ENCODE data around the gene KCND2. TPM values are rescaled to one million over a fixed set of nuclear protein-coding genes. Genes with fewer than 3 reads are reported as not detected.

The KCND2 gene
- total and polyA plus RNA-seq, 11 donors, result 0.04 to 0.41 (median 0.16) TPM; not detected in 4

GRCh38 chr7:120259386-120259785 is 13.6 kb upstream of the KCND2 start:
- ATAC-seq, result no peak
- no peaks in the 10 kb centered on the region for H3K36me3 ChIP-seq
- H3K27me3 ChIP-seq, result no peaks in the 10 kb centered on the region
- H3K4me1 ChIP-seq, result no peaks in the 10 kb centered on the region
- 64 to 79% (median 76%) methylated on average over 2 of the region's 2 CpGs for WGBS, 4 donors
- intact Hi-C loops (cut with DNase I), result no loop called here
- peaks cover 0 to 5% (median 0%) of the 10 kb centered on the region in 12 donors for H3K9me3 ChIP-seq
- H3K4me3 ChIP-seq, result no peak overlapping the region
- no peak for TF ChIP-seq POLR2A (IDR thresholded peaks at IDR 0.05)
- no peak for TF ChIP-seq CTCF (IDR thresholded peaks at IDR 0.05)
- H3K27ac ChIP-seq, result no peak overlapping the region
- DNase-seq, result no peak

- peaks cover 0 to 5% (median 0%) of the 10 kb centered on the region in 12 donors for H3K9me3 ChIP-seq
- H3K36me3 ChIP-seq, result no peaks in the 10 kb centered on the region
- intact Hi-C loops (cut with DNase I), result no loop called here
- TF ChIP-seq CTCF (IDR thresholded peaks at IDR 0.05) (no peak), POLR2A (IDR thresholded peaks at IDR 0.05) (no peak)
- no peaks in the 10 kb centered on the region for H3K27me3 ChIP-seq
- H3K4me3 ChIP-seq, result no peak overlapping the region
- 52 to 58% (median 55%) methylated on average over 1 of the region's 1 CpG for WGBS, 4 donors
- H3K27ac ChIP-seq, result no peak overlapping the region
- H3K4me1 ChIP-seq, result no peaks in the 10 kb centered on the region
- ATAC-seq (no peak), DNase-seq (no peak)
These were observed 12.9 kb upstream of the KCND2 start for GRCh38 chr7:120260111-120260510.

GRCh38 chr7:120272261-120272660 is 714 bp upstream of the KCND2 start:
- WGBS, 4 donors, result 1% methylated on average over 17 of the region's 17 CpGs
- Histone ChIP-seq H3K27me3 (peaks cover 0 to 25% (median 14%) of the 10 kb centered on the region in 9 donors), H3K36me3 (no peaks in the 10 kb centered on the region), H3K4me1 (peaks cover 0 to 16% (median 0%) of the 10 kb centered on the region in 12 donors), H3K9me3 (no peaks in the 10 kb centered on the region), H3K4me3 (peak overlapping the region in 10 of 12 donors; percentile 22 to 57 (median 44)), H3K27ac (no peak overlapping the region)
- intact Hi-C loops (cut with DNase I), result loop anchor here in 9 of 10 donors (2.0 to 10.0 kb wide), 5 partner anchors 335 to 340 kb away; no protein-coding TSS in a partner anchor
- peak in 1 of 4 donors; percentile 79 for ATAC-seq
- TF ChIP-seq CTCF (IDR thresholded peaks at IDR 0.05), result peak; percentile 25 to 64 (median 50)
- no peak for TF ChIP-seq POLR2A (IDR thresholded peaks at IDR 0.05)
- DNase-seq, result no peak

- WGBS, 4 donors, result 1% methylated on average over 17 to 38 of the region's 38 CpGs
- Histone ChIP-seq H3K4me3 (peak overlapping the region in 11 of 12 donors; percentile 22 to 57 (median 40)), H3K27ac (no peak overlapping the region), H3K4me1 (peaks cover 0 to 16% (median 0%) of the 10 kb centered on the region in 12 donors), H3K36me3 (no peaks in the 10 kb centered on the region), H3K9me3 (no peaks in the 10 kb centered on the region), H3K27me3 (peaks cover 0 to 25% (median 14%) of the 10 kb centered on the region in 9 donors)
- DNase-seq, result peak in 1 of 5 donors; percentile 46
- no peak for ATAC-seq
- TF ChIP-seq CTCF (IDR thresholded peaks at IDR 0.05) (no peak), POLR2A (IDR thresholded peaks at IDR 0.05) (no peak)
- intact Hi-C loops (cut with DNase I), result loop anchor here in 9 of 10 donors (2.0 to 10.0 kb wide), 5 partner anchors 336 to 341 kb away; no protein-coding TSS in a partner anchor
These were observed 551 bp downstream of the KCND2 start for GRCh38 chr7:120273476-120273975.
